Panc1 (cell line): ENCODE results near the gene CACNA1E.

Experiments used
- TCF7L2 ChIP-seq: IDR thresholded peaks from 2 replicates; pipeline ENCODE4 v1.6.1; 2011; ENCODE audit warnings: mild to moderate bottlenecking, low read depth, low read length, inconsistent platforms
- TF ChIP-seq, protein P1 (sequence below): fragments of 450-650 bp; IDR thresholded peaks from 2 replicates; pipeline ENCODE4 v1.5.1; 2017; ENCODE audit warnings: mild to moderate bottlenecking

DNA sequence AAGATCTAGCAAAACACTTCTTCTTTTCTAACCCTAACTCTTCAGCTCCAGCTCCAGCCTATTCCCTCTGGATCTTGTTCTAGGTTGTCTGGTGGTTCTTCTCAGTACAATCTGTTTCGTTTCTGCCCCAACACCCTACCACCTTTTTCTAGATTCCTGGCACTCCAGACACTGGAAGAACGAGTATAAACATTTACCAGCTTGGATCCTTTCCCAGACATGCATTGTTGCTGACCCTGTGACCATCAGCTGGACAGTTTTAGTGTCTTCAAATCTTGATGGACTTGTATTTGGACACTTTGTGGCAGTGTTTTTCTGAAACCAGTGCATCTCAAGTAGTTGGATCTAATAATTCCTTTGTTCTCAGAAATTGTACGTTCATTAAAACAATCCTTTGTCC lies 30.6 kb upstream of the CACNA1E start:
- TF ChIP-seq, protein P1, sequence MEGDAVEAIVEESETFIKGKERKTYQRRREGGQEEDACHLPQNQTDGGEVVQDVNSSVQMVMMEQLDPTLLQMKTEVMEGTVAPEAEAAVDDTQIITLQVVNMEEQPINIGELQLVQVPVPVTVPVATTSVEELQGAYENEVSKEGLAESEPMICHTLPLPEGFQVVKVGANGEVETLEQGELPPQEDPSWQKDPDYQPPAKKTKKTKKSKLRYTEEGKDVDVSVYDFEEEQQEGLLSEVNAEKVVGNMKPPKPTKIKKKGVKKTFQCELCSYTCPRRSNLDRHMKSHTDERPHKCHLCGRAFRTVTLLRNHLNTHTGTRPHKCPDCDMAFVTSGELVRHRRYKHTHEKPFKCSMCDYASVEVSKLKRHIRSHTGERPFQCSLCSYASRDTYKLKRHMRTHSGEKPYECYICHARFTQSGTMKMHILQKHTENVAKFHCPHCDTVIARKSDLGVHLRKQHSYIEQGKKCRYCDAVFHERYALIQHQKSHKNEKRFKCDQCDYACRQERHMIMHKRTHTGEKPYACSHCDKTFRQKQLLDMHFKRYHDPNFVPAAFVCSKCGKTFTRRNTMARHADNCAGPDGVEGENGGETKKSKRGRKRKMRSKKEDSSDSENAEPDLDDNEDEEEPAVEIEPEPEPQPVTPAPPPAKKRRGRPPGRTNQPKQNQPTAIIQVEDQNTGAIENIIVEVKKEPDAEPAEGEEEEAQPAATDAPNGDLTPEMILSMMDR, result no peak
- TF ChIP-seq TCF7L2, result no peak
